ENCODE data around the gene MANSC4.
"Not testable (repeated sequence)": the region's sequence is repeated elsewhere in the genome, so short reads cannot be mapped to it uniquely, and the experiment has no call there.

MANSC4 gene

GRCh38 chr12:27751386-27752047, 28.5 kb downstream of the MANSC4 start:
- no peak for DNase-seq

GRCh38 chr12:27747111-27747820, 32.8 kb downstream of the MANSC4 start:
- no peak for DNase-seq

GRCh38 chr12:27745734-27746133, 34.3 kb downstream of the MANSC4 start:
- not testable (repeated sequence) for DNase-seq

- DNase-seq: no peak
Measured at GRCh38 chr12:27743601-27744000, 36.4 kb downstream of the MANSC4 start.

GRCh38 chr12:27734321-27734720, 45.7 kb downstream of the MANSC4 start:
- DNase-seq: not testable (repeated sequence)

GRCh38 chr12:27733791-27734190, 46.2 kb downstream of the MANSC4 start:
- DNase-seq: no peak

- peak; percentile 20 for DNase-seq
Measured at GRCh38 chr12:27733052-27733656, 46.9 kb downstream of the MANSC4 start.

GRCh38 chr12:27732281-27732680, 47.8 kb downstream of the MANSC4 start:
- DNase-seq: no peak

- DNase-seq: no peak
Measured at GRCh38 chr12:27730097-27730588, 49.9 kb downstream of the MANSC4 start.

- no peak for DNase-seq
Measured at GRCh38 chr12:27723212-27723611, 56.8 kb downstream of the MANSC4 start.
